Gastrocnemius medialis (tissue), 4 donors: ENCODE data around the gene FICD. TPM values are rescaled to one million over a fixed set of nuclear protein-coding genes. Genes with fewer than 3 reads are reported as not detected.

ENCODE experiments used
- ATAC-seq, 2 donors: fragments of 150-250 bp; one replicate each; pipeline ENCODE4 v1.9.1; 2016
- DNase-seq, 2 donors: peaks; one replicate each; pipeline ENCODE4 v3.0.0-alpha.2; 2019
- H3K27ac ChIP-seq, 4 donors: fragments of 200-600 bp; sonication (generic); 1 replicate in 1 of 4; 2 replicates in 3 of 4; pipeline ENCODE4 v1.5.1; 2016 to 2018; ENCODE audit warnings: mild to moderate bottlenecking in 2 of 4, moderate library complexity in 1 of 4
- H3K27me3 ChIP-seq, 3 donors: fragments of 200-600 bp; sonication (generic) in 2 of 3; 1 replicate in 1 of 3; 2 replicates in 2 of 3; pipeline versions ENCODE4 v1.5.1 to v1.6.0; 2016 to 2019; ENCODE audit warnings: mild to moderate bottlenecking in 1 of 3, moderate library complexity in 1 of 3
- H3K36me3 ChIP-seq, 2 donors: fragments of 200-600 bp; sonication (generic) in 1 of 2; one replicate each; pipeline ENCODE4 v1.5.1; 2017 to 2018
- H3K4me1 ChIP-seq, 2 donors: fragments of 200-600 bp; sonication (generic) in 1 of 2; one replicate each; pipeline ENCODE4 v1.5.1; 2016 to 2017; ENCODE audit warnings: mild to moderate bottlenecking in 2 of 2
- H3K4me3 ChIP-seq, 4 donors: fragments of 200-600 bp; sonication (generic) in 3 of 4; 1 replicate in 1 of 4; 2 replicates in 3 of 4; pipeline ENCODE4 v1.5.1; 2016 to 2019; ENCODE audit warnings: mild to moderate bottlenecking in 2 of 4
- H3K9me3 ChIP-seq, 3 donors: fragments of 200-600 bp; sonication (generic) in 2 of 3; 1 replicate in 1 of 3; 2 replicates in 2 of 3; pipeline ENCODE4 v1.5.1; 2016 to 2019
- POLR2A ChIP-seq, 2 donors: fragments of 450-650 bp; IDR thresholded peaks; one replicate each; pipeline ENCODE4 v1.6.1; 2017; ENCODE audit warnings: antibody characterized with exemption in 2 of 2, mild to moderate bottlenecking in 2 of 2, moderate library complexity in 2 of 2
- in situ Hi-C, 4 donors: fragments of 200-750 bp; cut with MboI; loops; one replicate each; pipeline versions ENCODE4 v1.15.0 to v1.8.0; 2017; ENCODE audit warnings: low sequenced_read_pairs in 4 of 4
- intact Hi-C: fragments of 100-400 bp; cut with DNase I; formaldehyde crosslinking; loops from one replicate; pipeline ENCODE4 v1.15.1; 2023; ENCODE audit warnings: low total_unique reads
- total RNA-seq, 4 donors: library from RNA; depleted of rRNA; stranded (reverse); fragments of >200 nt; gene quantifications; one replicate each; pipeline versions ENCODE4 v1.1.0 to v1.2.3, GENCODE V29; 2016
- TF ChIP-seq, protein P1 (sequence below), 5 experiments: fragments of 450-650 bp in 3 of 5; fragments of 200-600 bp in 2 of 5; sonication (generic) in 2 of 5; IDR thresholded peaks in 4 of 5; conservative IDR thresholded peaks in 1 of 5; 1 replicate in 4 of 5; 2 replicates in 1 of 5; pipeline ENCODE4 v1.5.1; 2016 to 2019; ENCODE audit warnings: antibody characterized with exemption in 5 of 5, mild to moderate bottlenecking in 3 of 5, moderate library complexity in 3 of 5

The FICD gene
- total RNA-seq, 4 donors from 2014 or later: 3.1 to 4.6 (median 3.6) TPM

DNA sequence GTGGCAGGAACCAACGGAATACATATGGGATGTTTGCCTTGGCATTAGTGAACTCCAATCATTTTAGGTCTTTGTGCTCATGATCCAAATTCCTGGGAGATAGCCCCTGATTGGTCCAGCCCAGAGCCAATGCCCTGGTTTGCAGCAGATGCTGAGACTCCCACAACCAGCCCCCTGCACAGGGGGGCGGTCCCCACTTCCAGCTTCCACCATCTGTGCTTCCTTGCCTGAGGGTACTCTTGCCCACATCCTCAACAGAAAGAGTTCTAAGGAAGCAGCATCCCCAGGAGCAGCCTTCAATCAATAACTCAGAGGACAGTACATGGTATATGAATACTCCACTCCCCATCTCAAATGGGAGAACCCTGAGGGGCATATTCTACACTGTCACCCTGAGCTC lies 39.7 kb upstream of the FICD start:
- H3K9me3 ChIP-seq: no peaks in the 10 kb centered on the region
- intact Hi-C loops: no loop called here
- H3K36me3 ChIP-seq: no peaks in the 10 kb centered on the region
- peaks cover 0 to 5% (median 0%) of the 10 kb centered on the region in 3 donors for H3K27me3 ChIP-seq
- in situ Hi-C loops: no loop called here
- TF ChIP-seq, protein P1, sequence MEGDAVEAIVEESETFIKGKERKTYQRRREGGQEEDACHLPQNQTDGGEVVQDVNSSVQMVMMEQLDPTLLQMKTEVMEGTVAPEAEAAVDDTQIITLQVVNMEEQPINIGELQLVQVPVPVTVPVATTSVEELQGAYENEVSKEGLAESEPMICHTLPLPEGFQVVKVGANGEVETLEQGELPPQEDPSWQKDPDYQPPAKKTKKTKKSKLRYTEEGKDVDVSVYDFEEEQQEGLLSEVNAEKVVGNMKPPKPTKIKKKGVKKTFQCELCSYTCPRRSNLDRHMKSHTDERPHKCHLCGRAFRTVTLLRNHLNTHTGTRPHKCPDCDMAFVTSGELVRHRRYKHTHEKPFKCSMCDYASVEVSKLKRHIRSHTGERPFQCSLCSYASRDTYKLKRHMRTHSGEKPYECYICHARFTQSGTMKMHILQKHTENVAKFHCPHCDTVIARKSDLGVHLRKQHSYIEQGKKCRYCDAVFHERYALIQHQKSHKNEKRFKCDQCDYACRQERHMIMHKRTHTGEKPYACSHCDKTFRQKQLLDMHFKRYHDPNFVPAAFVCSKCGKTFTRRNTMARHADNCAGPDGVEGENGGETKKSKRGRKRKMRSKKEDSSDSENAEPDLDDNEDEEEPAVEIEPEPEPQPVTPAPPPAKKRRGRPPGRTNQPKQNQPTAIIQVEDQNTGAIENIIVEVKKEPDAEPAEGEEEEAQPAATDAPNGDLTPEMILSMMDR (IDR thresholded peaks at IDR 0.05 in 4 of 5, conservative IDR thresholded peaks at IDR 0.05 in 1 of 5): no peak
- no peak for TF ChIP-seq POLR2A (IDR thresholded peaks at IDR 0.05)
- H3K4me1 ChIP-seq: no peaks in the 10 kb centered on the region
- no peak overlapping the region for H3K4me3 ChIP-seq
- ATAC-seq (no peak), DNase-seq (no peak)
- H3K27ac ChIP-seq: no peak overlapping the region

DNA sequence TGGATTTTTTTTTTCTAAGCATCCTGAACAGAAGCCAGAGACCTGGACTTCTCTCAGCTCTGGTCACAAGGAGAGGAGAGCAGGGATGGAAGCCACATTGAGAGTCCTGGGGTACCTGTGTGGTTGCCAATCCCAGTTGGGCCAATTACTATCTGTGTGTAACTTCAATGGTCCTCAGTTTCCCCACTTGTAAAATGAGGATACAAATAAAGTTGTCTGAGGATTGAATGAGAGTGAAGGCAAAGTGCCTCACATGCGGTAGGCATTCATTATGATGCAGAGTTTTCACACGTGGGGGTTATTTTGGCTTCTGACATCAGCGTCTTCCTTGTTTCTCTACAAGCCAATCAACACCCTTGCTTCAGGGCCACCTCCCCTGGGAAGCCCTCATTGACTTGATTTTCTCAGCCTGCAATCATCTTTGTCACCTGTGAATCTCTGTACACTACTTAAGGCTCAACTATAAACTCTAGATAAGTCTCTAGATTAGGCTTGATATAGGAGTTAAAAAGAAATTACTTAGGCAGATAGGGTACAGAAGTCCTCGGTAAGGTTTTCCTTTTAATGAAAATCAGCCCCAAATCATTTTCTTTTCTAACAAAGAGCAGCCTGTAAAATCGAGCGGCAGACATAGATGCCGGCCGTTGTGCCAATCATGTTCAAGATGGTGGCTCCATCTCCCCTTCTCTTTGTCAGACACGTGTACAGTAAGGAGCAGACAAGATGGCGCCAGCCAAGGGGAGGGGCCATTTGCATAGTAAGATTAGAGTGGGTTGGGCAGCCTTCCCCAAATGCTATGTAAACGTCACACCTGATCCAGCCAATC lies 37.8 kb upstream of the FICD start:
- no peaks in the 10 kb centered on the region for H3K36me3 ChIP-seq
- DNase-seq (no peak), ATAC-seq (no peak)
- TF ChIP-seq POLR2A (IDR thresholded peaks at IDR 0.05): no peak
- TF ChIP-seq, protein P1 (IDR thresholded peaks at IDR 0.05 in 4 of 5, conservative IDR thresholded peaks at IDR 0.05 in 1 of 5): no peak
- peaks cover 0 to 9% (median 0%) of the 10 kb centered on the region in 3 donors for H3K27me3 ChIP-seq
- H3K4me1 ChIP-seq: no peaks in the 10 kb centered on the region
- in situ Hi-C loops: no loop called here
- no peak overlapping the region for H3K4me3 ChIP-seq
- intact Hi-C loops: no loop called here
- H3K27ac ChIP-seq: no peak overlapping the region
- no peaks in the 10 kb centered on the region for H3K9me3 ChIP-seq

DNA sequence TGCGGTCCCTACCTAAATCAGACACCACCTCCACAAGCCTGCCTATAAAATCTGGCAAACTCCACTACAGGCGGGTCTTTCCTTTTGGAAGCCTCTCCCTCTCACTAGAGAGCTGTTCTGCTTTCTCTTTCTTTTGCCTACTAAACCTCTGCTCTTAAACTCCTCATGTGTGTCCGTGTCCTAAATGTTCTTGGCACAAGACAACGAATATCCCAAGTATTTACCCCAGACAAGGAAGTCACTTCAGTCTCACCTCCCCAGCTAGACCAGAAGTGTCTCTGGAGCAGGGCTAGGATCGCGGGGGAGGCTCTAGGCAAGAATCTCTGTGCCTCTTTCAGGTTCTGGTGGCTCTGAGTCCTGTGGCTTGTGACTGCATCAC lies 37.2 kb upstream of the FICD start:
- TF ChIP-seq, protein P1 (IDR thresholded peaks at IDR 0.05 in 4 of 5, conservative IDR thresholded peaks at IDR 0.05 in 1 of 5): no peak
- TF ChIP-seq POLR2A (IDR thresholded peaks at IDR 0.05): no peak
- Histone ChIP-seq H3K4me1 (no peaks in the 10 kb centered on the region), H3K9me3 (no peaks in the 10 kb centered on the region), H3K36me3 (no peaks in the 10 kb centered on the region), H3K27me3 (peaks cover 0 to 9% (median 0%) of the 10 kb centered on the region in 3 donors), H3K4me3 (no peak overlapping the region), H3K27ac (no peak overlapping the region)
- ATAC-seq (no peak), DNase-seq (no peak)
- intact Hi-C loops (no loop called here), in situ Hi-C loops (no loop called here)

DNA sequence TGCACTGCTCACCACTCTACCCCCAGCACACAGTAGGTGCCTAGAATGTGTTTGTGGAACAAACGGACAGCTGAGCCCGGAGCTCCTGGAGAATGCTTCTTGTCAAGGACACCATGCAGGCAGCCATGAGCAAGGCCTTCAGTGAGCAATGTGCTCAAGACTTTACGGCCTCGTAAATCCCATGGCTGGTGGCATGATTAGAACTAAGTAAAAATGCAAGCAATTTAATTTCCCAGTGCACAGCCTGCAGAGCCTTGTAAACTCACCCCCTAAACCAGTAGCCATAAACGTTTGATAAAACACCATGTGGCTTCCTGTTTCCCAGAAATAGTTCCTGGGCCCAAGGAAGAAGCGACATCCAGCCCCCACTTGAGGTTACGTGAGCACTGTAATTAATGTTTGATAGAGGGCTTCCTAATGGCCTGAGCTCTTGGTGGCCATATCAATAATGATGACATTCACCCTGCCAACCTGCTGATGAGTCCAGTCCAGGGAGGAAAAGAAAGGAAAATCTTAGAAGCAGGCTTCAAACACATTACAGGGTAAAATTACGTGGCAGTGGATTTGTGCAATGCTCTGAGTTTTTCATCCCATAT lies 36.4 kb upstream of the FICD start:
- no peaks in the 10 kb centered on the region for H3K36me3 ChIP-seq
- no peak overlapping the region for H3K27ac ChIP-seq
- no peaks in the 10 kb centered on the region for H3K4me1 ChIP-seq
- ATAC-seq (no peak), DNase-seq (no peak)
- intact Hi-C loops: no loop called here
- TF ChIP-seq, protein P1 (IDR thresholded peaks at IDR 0.05 in 4 of 5, conservative IDR thresholded peaks at IDR 0.05 in 1 of 5): no peak
- TF ChIP-seq POLR2A (IDR thresholded peaks at IDR 0.05): no peak
- H3K9me3 ChIP-seq: no peaks in the 10 kb centered on the region
- H3K4me3 ChIP-seq: no peak overlapping the region
- in situ Hi-C loops: no loop called here
- peaks cover 0 to 9% (median 0%) of the 10 kb centered on the region in 3 donors for H3K27me3 ChIP-seq
